Right lobe of liver (tissue), 4 donors: Measurements from ENCODE around the gene ATP10A.

Experiments
- CTCF ChIP-seq, 4 donors: fragments of 200-600 bp in 3 of 4; fragments of 450-650 bp in 1 of 4; IDR thresholded peaks; one replicate each; pipeline versions ENCODE4 v1.5.1 to v1.8.0; 2016 to 2022; ENCODE audit warnings: antibody characterized with exemption in 4 of 4, mild to moderate bottlenecking in 2 of 4
- POLR2A ChIP-seq: fragments of 450-650 bp; IDR thresholded peaks from one replicate; pipeline ENCODE4 v1.6.1; 2017; ENCODE audit warnings: antibody characterized with exemption, mild to moderate bottlenecking
- donor health status: DM: no; HTN: no; CAD: no.
- donor health status: DM: no; HTN: no; CAD: no.
- donor health status: DM: no; HTN: yes; CAD: no.

GRCh38 chr15:25635191-25635590 is 227.9 kb downstream of the ATP10A start:
- TF ChIP-seq CTCF (IDR thresholded peaks at IDR 0.05) (no peak), POLR2A (no peak)
